KMS-11 (cell line): ENCODE data around the gene TRIM44.
A peak's percentile ranks its signal among the peaks of the same experiment; 100 is the strongest.

Experiments used
- H2AFZ ChIP-seq: fragments of 200-600 bp; sonication (generic); 2 replicates; pipeline ENCODE4 v1.6.1; 2016; ENCODE audit warnings: antibody characterized with exemption, mixed run types, low read depth
- H3K27ac ChIP-seq: fragments of 200-600 bp; sonication (generic); 2 replicates; pipeline ENCODE4 v1.6.1; 2016; ENCODE audit warnings: mild to moderate bottlenecking, mixed run types
- H3K27me3 ChIP-seq: fragments of 200-600 bp; sonication (generic); 2 replicates; pipeline ENCODE4 v1.6.1; 2017; ENCODE audit warnings: mild to moderate bottlenecking, low read depth, mixed run types, moderate library complexity; ENCODE audit not compliant: insufficient read depth
- H3K36me3 ChIP-seq: fragments of 200-600 bp; sonication (generic); 2 replicates; pipeline ENCODE4 v1.6.1; 2017; ENCODE audit warnings: mild to moderate bottlenecking, mixed run types; ENCODE audit not compliant: insufficient read depth
- H3K4me1 ChIP-seq: fragments of 200-600 bp; sonication (generic); 2 replicates; pipeline ENCODE4 v1.6.1; 2016; ENCODE audit warnings: mild to moderate bottlenecking, low read depth, mixed run types; ENCODE audit not compliant: poor library complexity, severe bottlenecking
- H3K4me2 ChIP-seq: fragments of 200-600 bp; sonication (generic); 2 replicates; pipeline ENCODE4 v1.7.0; 2016; ENCODE audit warnings: mild to moderate bottlenecking, mixed run types
- H3K4me3 ChIP-seq: fragments of 200-600 bp; sonication (generic); IDR thresholded peaks from 2 replicates; pipeline ENCODE4 v1.6.1; 2017; ENCODE audit warnings: low read depth, low read length, mixed read lengths; ENCODE audit not compliant: insufficient read depth
- H3K79me2 ChIP-seq: fragments of 200-600 bp; sonication (generic); 2 replicates; pipeline ENCODE4 v1.6.1; 2016; ENCODE audit warnings: low read depth, mixed run types; ENCODE audit not compliant: insufficient read depth
- H3K9ac ChIP-seq: fragments of 200-600 bp; sonication (generic); 2 replicates; pipeline ENCODE4 v1.6.1; 2016; ENCODE audit warnings: mild to moderate bottlenecking, mixed run types
- H4K20me1 ChIP-seq: fragments of 200-600 bp; sonication (generic); 2 replicates; pipeline ENCODE4 v1.6.1; 2016; ENCODE audit warnings: mild to moderate bottlenecking, mixed run types; ENCODE audit not compliant: insufficient read depth
- CTCF ChIP-seq: fragments of 200-600 bp; sonication (generic); conservative IDR thresholded peaks from 2 replicates; pipeline ENCODE4 v1.6.1; 2017; ENCODE audit warnings: low read depth, mild to moderate bottlenecking, antibody characterized with exemption, low read length, moderate library complexity, mixed read lengths

The TRIM44 gene

GRCh38 chr11:35820614-35821013 is 158.0 kb downstream of the TRIM44 start:
- no peak for TF ChIP-seq CTCF
- no peak overlapping the region for H3K9ac ChIP-seq

GRCh38 chr11:35822815-35823495 is 160.4 kb downstream of the TRIM44 start:
- TF ChIP-seq CTCF: no peak
- no peaks in the 10 kb centered on the region for H4K20me1 ChIP-seq
- H3K9ac ChIP-seq: no peak overlapping the region
- no peak overlapping the region for H2AFZ ChIP-seq
- no peak overlapping the region for H3K27ac ChIP-seq
- no peaks in the 10 kb centered on the region for H3K79me2 ChIP-seq
- no peaks in the 10 kb centered on the region for H3K27me3 ChIP-seq
- H3K4me2 ChIP-seq: peak overlapping the region; percentile 53; the same call in 1 of the 2 replicates
- H3K4me3 ChIP-seq: no peak overlapping the region
- peaks cover 17% of the 10 kb centered on the region for H3K4me1 ChIP-seq
- H3K36me3 ChIP-seq: no peaks in the 10 kb centered on the region

More at GRCh38 chr11:35820614-35821013, 158.0 kb downstream of the TRIM44 start:
- Histone ChIP-seq H3K27ac (no peak overlapping the region), H3K4me3 (no peak overlapping the region), H3K4me2 (no peak overlapping the region), H3K27me3 (no peaks in the 10 kb centered on the region), H2AFZ (no peak overlapping the region), H3K79me2 (no peaks in the 10 kb centered on the region), H4K20me1 (no peaks in the 10 kb centered on the region), H3K4me1 (peaks cover 17% of the 10 kb centered on the region), H3K36me3 (no peaks in the 10 kb centered on the region)

- Histone ChIP-seq H3K27ac (no peak overlapping the region), H3K27me3 (no peaks in the 10 kb centered on the region), H3K4me2 (no peak overlapping the region), H3K79me2 (no peaks in the 10 kb centered on the region), H3K4me3 (no peak overlapping the region), H4K20me1 (no peaks in the 10 kb centered on the region), H3K36me3 (no peaks in the 10 kb centered on the region), H3K4me1 (peaks cover 17% of the 10 kb centered on the region), H2AFZ (no peak overlapping the region), H3K9ac (no peak overlapping the region)
- TF ChIP-seq CTCF: no peak
Observed at GRCh38 chr11:35823742-35824298, 161.2 kb downstream of the TRIM44 start.

- H3K4me3 ChIP-seq: no peak overlapping the region
- H3K27me3 ChIP-seq: no peaks in the 10 kb centered on the region
- H3K4me1 ChIP-seq: peaks cover 17% of the 10 kb centered on the region
- no peak overlapping the region for H3K9ac ChIP-seq
- H3K79me2 ChIP-seq: no peaks in the 10 kb centered on the region
- no peak for TF ChIP-seq CTCF
- no peak overlapping the region for H2AFZ ChIP-seq
- H3K36me3 ChIP-seq: no peaks in the 10 kb centered on the region
- H4K20me1 ChIP-seq: no peaks in the 10 kb centered on the region
- H3K27ac ChIP-seq: no peak overlapping the region
- H3K4me2 ChIP-seq: 0 out of 2 replicates have a peak overlapping the region, but pooled peaks have one; percentile 23
Observed at GRCh38 chr11:35825386-35825785, 162.8 kb downstream of the TRIM44 start.
